A673 (cell line): Measurements from ENCODE around the gene UNK.

Source experiments
- EZH2 ChIP-seq: fragments of 200-600 bp; sonication (generic); IDR thresholded peaks from 2 replicates; pipeline ENCODE4 v1.6.1; 2017; ENCODE audit warnings: borderline replicate concordance, low read depth, mild to moderate bottlenecking, mixed read lengths, antibody characterized with exemption, low read length; ENCODE audit not compliant: poor library complexity, severe bottlenecking
- TF ChIP-seq, protein P1 (sequence below): fragments of 300-800, 200-600 bp; sonication (generic); conservative IDR thresholded peaks from 2 replicates; pipeline ENCODE4 v1.5.1; 2017; ENCODE audit warnings: low read depth, mild to moderate bottlenecking, antibody characterized with exemption, low read length, moderate library complexity, mixed read lengths

DNA sequence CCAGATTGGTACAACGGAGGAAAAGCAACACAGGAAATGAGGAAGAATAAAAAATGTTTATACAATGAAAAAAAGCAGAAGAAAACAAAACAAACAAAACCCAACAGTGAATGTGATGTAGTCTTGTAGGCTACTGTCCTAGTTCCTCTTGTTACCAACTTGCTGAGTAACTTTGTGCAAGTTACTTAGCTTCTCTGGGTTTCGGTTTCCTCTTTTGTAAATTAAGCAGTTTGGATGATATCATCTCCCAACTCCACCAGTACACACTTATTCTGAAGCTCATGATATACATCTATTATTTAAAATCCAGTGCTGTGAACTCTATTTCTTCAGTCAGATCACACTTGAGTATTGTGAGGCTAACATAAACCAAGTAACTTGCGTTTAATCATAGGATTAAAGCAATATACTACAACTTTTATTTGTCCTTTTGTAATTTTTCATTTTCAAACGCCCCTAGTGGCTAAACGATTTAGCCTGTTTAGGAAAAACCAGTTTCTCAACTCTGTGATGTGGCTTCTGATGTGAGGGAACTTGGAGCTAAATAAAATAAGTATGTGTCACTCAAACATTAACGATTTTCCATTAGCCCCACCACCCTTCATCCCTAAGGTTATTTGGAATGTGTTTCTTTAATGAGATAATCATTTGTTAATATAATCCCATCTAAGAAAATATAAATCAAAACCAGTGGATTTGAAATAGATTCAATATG, 1.4 kb upstream of the UNK start:
- TF ChIP-seq, protein P1, sequence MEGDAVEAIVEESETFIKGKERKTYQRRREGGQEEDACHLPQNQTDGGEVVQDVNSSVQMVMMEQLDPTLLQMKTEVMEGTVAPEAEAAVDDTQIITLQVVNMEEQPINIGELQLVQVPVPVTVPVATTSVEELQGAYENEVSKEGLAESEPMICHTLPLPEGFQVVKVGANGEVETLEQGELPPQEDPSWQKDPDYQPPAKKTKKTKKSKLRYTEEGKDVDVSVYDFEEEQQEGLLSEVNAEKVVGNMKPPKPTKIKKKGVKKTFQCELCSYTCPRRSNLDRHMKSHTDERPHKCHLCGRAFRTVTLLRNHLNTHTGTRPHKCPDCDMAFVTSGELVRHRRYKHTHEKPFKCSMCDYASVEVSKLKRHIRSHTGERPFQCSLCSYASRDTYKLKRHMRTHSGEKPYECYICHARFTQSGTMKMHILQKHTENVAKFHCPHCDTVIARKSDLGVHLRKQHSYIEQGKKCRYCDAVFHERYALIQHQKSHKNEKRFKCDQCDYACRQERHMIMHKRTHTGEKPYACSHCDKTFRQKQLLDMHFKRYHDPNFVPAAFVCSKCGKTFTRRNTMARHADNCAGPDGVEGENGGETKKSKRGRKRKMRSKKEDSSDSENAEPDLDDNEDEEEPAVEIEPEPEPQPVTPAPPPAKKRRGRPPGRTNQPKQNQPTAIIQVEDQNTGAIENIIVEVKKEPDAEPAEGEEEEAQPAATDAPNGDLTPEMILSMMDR = peak; percentile 77
- TF ChIP-seq EZH2 = no peak
